Osteocyte (in vitro differentiated cells): ENCODE data around the gene ABCA3. TPM values are rescaled to one million over a fixed set of nuclear protein-coding genes. Genes with fewer than 3 reads are reported as not detected.

ENCODE experiments used
- DNase-seq: peaks from one replicate; pipeline ENCODE4 v3.0.0; 2021; ENCODE audit warnings: mixed read lengths; ENCODE audit not compliant: unreplicated experiment; ENCODE audit errors: extremely low spot score
- H3K27ac Mint-ChIP-seq: one replicate; pipeline ENCODE4 v1.8.0; 2021; ENCODE audit warnings: mild to moderate bottlenecking, mixed read lengths; ENCODE audit not compliant: unreplicated experiment
- H3K27me3 Mint-ChIP-seq: one replicate; pipeline ENCODE4 v1.8.0; 2021; ENCODE audit warnings: mixed read lengths; ENCODE audit not compliant: unreplicated experiment
- H3K36me3 Mint-ChIP-seq: one replicate; pipeline ENCODE4 v1.8.0; 2021; ENCODE audit warnings: mixed read lengths; ENCODE audit not compliant: unreplicated experiment
- H3K4me1 Mint-ChIP-seq: one replicate; pipeline ENCODE4 v1.8.0; 2021; ENCODE audit warnings: mixed read lengths; ENCODE audit not compliant: unreplicated experiment
- H3K4me3 Mint-ChIP-seq: one replicate; pipeline ENCODE4 v1.8.0; 2021; ENCODE audit warnings: mild to moderate bottlenecking, moderate library complexity, mixed read lengths; ENCODE audit not compliant: unreplicated experiment
- H3K9me3 Mint-ChIP-seq: one replicate; pipeline ENCODE4 v1.8.0; 2021; ENCODE audit warnings: mixed read lengths; ENCODE audit not compliant: unreplicated experiment
- total RNA-seq: library from RNA; stranded (reverse); gene quantifications from 2 replicates; pipeline ENCODE4 v1.2.1, GENCODE V29; 2021
- TF ChIP-seq, protein P1 (sequence below): fragments of 200-600 bp; sonication (generic); IDR thresholded peaks from 2 replicates; pipeline ENCODE4 v1.5.0; 2021; ENCODE audit warnings: antibody characterized with exemption, mild to moderate bottlenecking, moderate library complexity

ABCA3 gene
- total RNA-seq, 1 donor from 2014 or later = 20.4 TPM

DNA sequence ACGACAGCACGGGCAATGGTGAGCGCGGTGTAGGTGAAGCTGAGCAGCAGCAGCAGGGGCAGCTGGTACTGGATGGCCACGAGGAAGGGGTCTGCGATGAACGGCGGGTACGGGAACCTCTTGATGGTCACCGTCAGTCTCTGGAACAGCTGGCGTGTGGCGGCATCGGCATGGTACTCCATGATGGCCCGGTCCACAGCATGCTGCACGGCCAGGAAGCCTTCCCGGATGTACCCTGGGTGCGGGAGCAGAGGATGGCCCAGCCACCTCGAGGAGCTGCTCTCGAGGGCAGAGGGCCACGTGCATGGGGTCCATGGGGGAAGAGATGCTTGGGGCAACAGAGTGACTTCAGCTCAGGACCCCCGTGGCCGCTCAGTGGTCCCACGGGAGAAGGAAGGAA, 20.9 kb downstream of the ABCA3 start:
- H3K4me3 Mint-ChIP-seq = no peak overlapping the region
- no peak overlapping the region for H3K27ac Mint-ChIP-seq
- no peaks in the 10 kb centered on the region for H3K4me1 Mint-ChIP-seq
- no peaks in the 10 kb centered on the region for H3K27me3 Mint-ChIP-seq
- no peaks in the 10 kb centered on the region for H3K9me3 Mint-ChIP-seq
- no peak for DNase-seq
- TF ChIP-seq, protein P1, sequence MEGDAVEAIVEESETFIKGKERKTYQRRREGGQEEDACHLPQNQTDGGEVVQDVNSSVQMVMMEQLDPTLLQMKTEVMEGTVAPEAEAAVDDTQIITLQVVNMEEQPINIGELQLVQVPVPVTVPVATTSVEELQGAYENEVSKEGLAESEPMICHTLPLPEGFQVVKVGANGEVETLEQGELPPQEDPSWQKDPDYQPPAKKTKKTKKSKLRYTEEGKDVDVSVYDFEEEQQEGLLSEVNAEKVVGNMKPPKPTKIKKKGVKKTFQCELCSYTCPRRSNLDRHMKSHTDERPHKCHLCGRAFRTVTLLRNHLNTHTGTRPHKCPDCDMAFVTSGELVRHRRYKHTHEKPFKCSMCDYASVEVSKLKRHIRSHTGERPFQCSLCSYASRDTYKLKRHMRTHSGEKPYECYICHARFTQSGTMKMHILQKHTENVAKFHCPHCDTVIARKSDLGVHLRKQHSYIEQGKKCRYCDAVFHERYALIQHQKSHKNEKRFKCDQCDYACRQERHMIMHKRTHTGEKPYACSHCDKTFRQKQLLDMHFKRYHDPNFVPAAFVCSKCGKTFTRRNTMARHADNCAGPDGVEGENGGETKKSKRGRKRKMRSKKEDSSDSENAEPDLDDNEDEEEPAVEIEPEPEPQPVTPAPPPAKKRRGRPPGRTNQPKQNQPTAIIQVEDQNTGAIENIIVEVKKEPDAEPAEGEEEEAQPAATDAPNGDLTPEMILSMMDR = no peak
- peaks cover 10% of the 10 kb centered on the region for H3K36me3 Mint-ChIP-seq

DNA sequence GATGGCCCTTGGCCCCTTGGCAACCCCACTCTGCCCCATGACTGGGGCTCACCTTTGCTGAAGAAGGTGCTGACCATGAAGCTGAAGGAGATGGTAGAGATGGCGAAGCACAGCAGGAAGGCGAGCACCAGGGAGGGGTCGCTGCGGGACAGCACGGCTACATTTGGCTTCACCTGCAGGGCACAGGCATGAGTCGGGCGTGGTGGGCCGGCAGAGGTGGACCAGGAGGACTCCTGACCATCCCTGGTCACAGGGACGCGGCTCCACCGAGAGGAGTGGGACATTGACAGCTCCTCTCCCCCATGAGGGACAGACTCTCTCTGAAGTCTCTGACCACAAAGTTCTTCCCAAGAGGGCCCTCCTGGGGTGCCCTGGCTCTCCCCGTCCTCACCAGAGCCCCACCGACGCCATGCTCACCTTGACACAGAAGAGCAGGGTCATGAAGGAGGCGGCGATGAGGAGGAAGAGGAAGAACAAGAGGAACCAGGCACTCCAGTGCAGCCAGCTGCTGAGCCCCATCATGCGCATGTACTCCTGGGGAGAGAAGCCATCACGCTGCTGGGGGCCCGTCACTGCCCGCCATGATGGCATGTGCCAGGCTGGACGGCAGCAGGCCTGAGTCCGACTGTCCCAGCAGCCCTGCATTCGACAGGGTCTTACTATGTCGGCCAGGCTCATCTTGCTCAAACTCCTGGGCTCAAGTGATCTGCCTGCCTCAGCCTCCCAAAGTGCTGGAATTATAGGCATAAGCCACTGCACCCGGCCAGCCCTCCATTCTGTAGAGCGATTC, 23.1 kb downstream of the ABCA3 start:
- H3K4me1 Mint-ChIP-seq = no peaks in the 10 kb centered on the region
- no peak for DNase-seq
- peaks cover 10% of the 10 kb centered on the region for H3K36me3 Mint-ChIP-seq
- no peak overlapping the region for H3K27ac Mint-ChIP-seq
- no peaks in the 10 kb centered on the region for H3K9me3 Mint-ChIP-seq
- H3K27me3 Mint-ChIP-seq = no peaks in the 10 kb centered on the region
- TF ChIP-seq, protein P1 = no peak
- H3K4me3 Mint-ChIP-seq = no peak overlapping the region

DNA sequence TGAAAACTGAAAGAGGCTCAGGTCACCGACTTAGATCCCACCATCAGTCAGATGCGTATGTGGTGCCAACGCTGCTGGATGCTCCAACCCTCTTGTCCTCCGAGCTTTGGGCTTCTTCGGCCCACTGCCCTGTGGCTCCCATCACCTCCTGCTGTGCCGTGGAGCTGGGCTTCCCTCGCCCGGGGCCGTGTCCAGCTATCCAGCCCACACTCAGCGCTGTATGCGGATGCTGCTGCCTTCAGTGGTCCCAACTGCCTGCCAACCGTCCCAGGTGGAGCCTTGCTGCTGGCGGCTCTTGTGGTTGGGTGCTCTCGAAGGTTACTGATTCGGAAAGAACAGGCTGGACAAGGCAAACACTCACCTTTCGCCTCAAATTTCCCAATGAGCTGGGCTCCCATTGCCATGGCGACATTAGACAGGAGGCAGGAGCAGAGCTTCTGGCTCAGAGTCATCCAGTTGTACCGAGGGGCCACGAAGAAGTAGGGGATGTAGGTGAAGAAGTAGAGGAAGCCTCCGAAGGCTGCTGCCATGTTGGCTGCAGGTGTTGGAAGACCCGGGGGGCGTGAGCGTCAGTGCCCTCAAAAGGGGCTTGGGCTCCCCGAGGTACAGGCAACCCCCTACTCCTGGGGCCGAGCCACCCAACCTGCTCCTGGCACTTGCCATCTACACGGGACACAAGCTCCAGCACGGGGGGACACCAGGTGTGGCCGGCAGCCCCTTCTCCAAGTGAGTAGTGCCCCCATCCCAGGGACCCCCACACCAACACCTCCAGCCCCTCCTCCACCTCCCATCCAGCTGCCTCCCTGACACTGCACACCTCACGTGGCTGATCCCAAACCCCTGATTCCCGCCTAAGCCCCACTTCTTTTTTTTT, 32.2 kb downstream of the ABCA3 start:
- TF ChIP-seq, protein P1 = no peak
- Mint-ChIP-seq H3K4me1 (no peaks in the 10 kb centered on the region), H3K9me3 (no peaks in the 10 kb centered on the region), H3K36me3 (no peaks in the 10 kb centered on the region), H3K27ac (no peak overlapping the region), H3K27me3 (no peaks in the 10 kb centered on the region), H3K4me3 (no peak overlapping the region)
- no peak for DNase-seq

DNA sequence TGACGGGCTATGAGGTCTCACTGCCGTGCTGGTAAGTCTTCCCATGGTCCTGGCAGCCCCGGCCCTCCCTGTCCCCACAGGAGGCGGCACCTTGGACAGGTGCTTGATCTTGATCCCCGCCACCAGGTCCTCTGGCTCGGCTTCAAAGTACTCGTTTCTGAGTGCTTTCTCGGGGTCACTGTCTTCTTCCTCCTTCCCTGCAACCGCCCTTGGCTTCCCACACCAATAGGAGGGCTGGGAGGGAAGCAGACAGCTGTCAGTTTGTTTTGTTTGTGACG, 40.7 kb downstream of the ABCA3 start:
- Mint-ChIP-seq H3K36me3 (no peaks in the 10 kb centered on the region), H3K27ac (no peak overlapping the region), H3K4me3 (no peak overlapping the region), H3K27me3 (no peaks in the 10 kb centered on the region), H3K9me3 (no peaks in the 10 kb centered on the region), H3K4me1 (no peaks in the 10 kb centered on the region)
- TF ChIP-seq, protein P1 = no peak
- DNase-seq = no peak
